Neutrophil (primary cell): ENCODE measurements around the gene PTPN13.

Source experiments
- H3K27ac ChIP-seq: fragments of 200-600 bp; sonication (generic); 2 replicates; pipeline ENCODE4 v1.5.1; 2016; ENCODE audit warnings: mild to moderate bottlenecking, moderate library complexity
- H3K27me3 ChIP-seq: fragments of 200-600 bp; sonication (generic); 2 replicates; pipeline ENCODE4 v1.6.0; 2016; ENCODE audit warnings: mild to moderate bottlenecking
- H3K36me3 ChIP-seq: fragments of 200-600 bp; sonication (generic); 2 replicates; pipeline ENCODE4 v1.5.1; 2017
- H3K4me1 ChIP-seq, 2 experiments: fragments of 200-600 bp in 1 of 2; sonication (generic) in 1 of 2; 1 replicate in 1 of 2; 2 replicates in 1 of 2; pipeline versions ENCODE4 v1.5.1 to v1.6.1; 2013 to 2016; ENCODE audit warnings: low read depth in 1 of 2, low read length in 1 of 2, mild to moderate bottlenecking in 1 of 2, moderate library complexity in 1 of 2; ENCODE audit not compliant: control insufficient read depth in 1 of 2, insufficient read depth in 1 of 2
- H3K4me3 ChIP-seq, 2 experiments: fragments of 200-600 bp in 1 of 2; sonication (generic) in 1 of 2; 1 replicate in 1 of 2; 2 replicates in 1 of 2; pipeline ENCODE4 v1.5.1; 2013 to 2016; ENCODE audit warnings: low read depth in 1 of 2, low read length in 1 of 2, mild to moderate bottlenecking in 1 of 2, moderate library complexity in 1 of 2
- H3K9me3 ChIP-seq: fragments of 200-600 bp; sonication (generic); 2 replicates; pipeline ENCODE4 v1.5.1; 2016
- TF ChIP-seq, protein P1 (sequence below): fragments of 200-600 bp; sonication (generic); IDR thresholded peaks from 2 replicates; pipeline ENCODE4 v1.5.1; 2016; ENCODE audit warnings: antibody characterized with exemption

Gene PTPN13

DNA sequence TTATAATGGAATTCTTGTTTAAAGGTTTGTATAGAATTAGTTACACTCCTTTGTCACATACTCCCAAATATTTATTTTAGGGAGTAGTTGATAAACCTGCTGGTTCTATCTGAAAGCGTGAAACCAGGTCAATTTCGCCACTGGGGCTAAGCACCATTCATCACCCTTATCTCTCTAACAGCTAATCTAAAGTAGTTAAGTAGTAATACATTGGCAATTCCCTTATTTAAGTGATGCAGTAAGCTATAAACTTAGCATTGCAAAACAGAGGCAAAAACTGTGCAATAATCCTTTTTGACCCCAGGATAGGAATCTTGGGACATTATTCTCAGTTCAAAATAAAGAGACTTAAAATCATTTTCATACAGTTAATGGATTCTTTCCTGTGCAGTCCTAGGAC lies 33.7 kb upstream of the PTPN13 start:
- peaks cover 0 to 5% of the 10 kb centered on the region in 2 experiments for H3K4me1 ChIP-seq
- TF ChIP-seq, protein P1, sequence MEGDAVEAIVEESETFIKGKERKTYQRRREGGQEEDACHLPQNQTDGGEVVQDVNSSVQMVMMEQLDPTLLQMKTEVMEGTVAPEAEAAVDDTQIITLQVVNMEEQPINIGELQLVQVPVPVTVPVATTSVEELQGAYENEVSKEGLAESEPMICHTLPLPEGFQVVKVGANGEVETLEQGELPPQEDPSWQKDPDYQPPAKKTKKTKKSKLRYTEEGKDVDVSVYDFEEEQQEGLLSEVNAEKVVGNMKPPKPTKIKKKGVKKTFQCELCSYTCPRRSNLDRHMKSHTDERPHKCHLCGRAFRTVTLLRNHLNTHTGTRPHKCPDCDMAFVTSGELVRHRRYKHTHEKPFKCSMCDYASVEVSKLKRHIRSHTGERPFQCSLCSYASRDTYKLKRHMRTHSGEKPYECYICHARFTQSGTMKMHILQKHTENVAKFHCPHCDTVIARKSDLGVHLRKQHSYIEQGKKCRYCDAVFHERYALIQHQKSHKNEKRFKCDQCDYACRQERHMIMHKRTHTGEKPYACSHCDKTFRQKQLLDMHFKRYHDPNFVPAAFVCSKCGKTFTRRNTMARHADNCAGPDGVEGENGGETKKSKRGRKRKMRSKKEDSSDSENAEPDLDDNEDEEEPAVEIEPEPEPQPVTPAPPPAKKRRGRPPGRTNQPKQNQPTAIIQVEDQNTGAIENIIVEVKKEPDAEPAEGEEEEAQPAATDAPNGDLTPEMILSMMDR: no peak
- H3K27ac ChIP-seq: no peak overlapping the region
- H3K27me3 ChIP-seq: no peaks in the 10 kb centered on the region
- H3K9me3 ChIP-seq: no peaks in the 10 kb centered on the region
- H3K4me3 ChIP-seq: no peak overlapping the region
- no peaks in the 10 kb centered on the region for H3K36me3 ChIP-seq

DNA sequence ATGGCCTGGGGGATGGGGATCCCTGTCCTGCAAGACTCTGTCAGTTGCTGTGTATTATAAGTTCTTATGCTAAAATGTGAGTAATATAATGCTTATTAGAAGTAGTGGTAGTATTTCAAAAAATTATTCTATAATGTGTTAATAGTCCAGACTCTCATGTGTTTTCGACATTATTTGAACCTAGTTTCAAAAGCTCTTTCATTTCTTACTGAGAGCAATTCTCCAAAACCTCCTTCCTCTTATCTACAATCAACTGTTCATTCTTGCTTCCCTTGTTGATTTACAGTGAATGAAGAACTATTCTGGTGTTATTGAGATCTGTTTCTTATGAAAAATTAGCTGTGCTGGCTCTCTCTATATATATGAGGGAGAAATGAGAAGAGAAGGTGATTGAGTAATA lies 32.9 kb upstream of the PTPN13 start:
- H3K4me3 ChIP-seq: no peak overlapping the region
- H3K27ac ChIP-seq: no peak overlapping the region
- peaks cover 0 to 5% of the 10 kb centered on the region in 2 experiments for H3K4me1 ChIP-seq
- no peaks in the 10 kb centered on the region for H3K36me3 ChIP-seq
- TF ChIP-seq, protein P1: no peak
- H3K27me3 ChIP-seq: no peaks in the 10 kb centered on the region
- H3K9me3 ChIP-seq: no peaks in the 10 kb centered on the region

DNA sequence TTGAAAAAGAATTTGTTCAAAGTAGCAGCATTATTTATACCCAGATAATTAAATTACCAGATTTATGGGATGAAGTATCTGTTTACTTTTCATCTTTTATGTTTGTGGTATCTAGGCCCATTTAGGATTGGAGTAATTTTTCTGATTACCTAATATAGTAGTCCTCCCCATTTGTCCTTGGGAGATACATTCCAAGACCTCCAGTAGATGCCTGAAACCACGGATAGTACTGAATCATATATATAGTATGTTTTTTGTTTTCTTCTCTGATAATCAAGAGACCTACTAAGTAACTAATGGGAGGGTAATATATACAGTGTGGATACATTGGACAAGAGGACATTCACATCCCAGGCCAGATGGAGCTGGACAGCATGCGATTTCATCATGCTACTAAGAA lies 30.7 kb upstream of the PTPN13 start:
- no peaks in the 10 kb centered on the region for H3K36me3 ChIP-seq
- H3K27ac ChIP-seq: no peak overlapping the region
- no peak overlapping the region for H3K4me3 ChIP-seq
- no peaks in the 10 kb centered on the region for H3K9me3 ChIP-seq
- TF ChIP-seq, protein P1: no peak
- H3K27me3 ChIP-seq: no peaks in the 10 kb centered on the region
- H3K4me1 ChIP-seq: no peaks in the 10 kb centered on the region

DNA sequence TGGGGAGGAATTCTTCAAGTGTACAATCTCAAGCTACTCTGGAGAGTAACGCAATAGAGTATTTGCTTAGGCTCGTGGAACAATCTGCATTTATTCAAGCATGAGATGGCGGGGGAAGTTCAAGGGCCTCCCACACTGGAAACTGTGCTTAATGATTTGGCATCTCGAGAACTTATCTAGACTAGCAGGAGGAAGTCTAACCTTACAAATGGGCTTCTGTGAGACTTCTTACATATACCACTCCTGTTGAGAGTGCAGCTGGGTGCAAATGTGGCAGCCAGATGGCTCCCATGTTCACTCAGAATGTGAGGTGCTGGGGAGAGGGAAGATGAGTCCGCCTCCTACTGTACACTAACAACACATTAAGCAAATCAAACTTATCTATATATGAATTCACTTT lies 29.3 kb upstream of the PTPN13 start:
- TF ChIP-seq, protein P1: no peak
- no peaks in the 10 kb centered on the region for H3K9me3 ChIP-seq
- H3K4me1 ChIP-seq: no peaks in the 10 kb centered on the region
- no peak overlapping the region for H3K27ac ChIP-seq
- no peaks in the 10 kb centered on the region for H3K36me3 ChIP-seq
- H3K27me3 ChIP-seq: no peaks in the 10 kb centered on the region
- H3K4me3 ChIP-seq: no peak overlapping the region

DNA sequence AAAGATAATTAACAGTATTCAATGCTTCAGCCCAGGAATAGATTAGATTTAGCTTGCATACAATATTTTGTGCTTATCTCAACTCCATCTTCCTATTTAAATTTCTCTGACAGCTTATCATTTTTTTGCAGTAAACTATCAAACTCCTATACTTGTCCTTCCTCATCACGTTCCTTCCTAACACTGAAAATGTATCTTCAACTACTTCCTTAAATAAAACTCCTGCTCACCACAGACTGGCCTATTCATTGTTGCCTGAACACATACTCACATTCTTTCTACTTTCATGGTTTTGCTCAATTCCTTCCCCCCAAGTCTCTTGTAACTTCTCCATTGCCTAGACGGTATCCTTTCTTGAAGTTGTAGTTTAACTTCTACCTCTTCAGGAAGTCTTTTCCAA lies 28.5 kb upstream of the PTPN13 start:
- no peaks in the 10 kb centered on the region for H3K27me3 ChIP-seq
- H3K9me3 ChIP-seq: no peaks in the 10 kb centered on the region
- H3K27ac ChIP-seq: no peak overlapping the region
- H3K4me3 ChIP-seq: no peak overlapping the region
- H3K4me1 ChIP-seq: no peaks in the 10 kb centered on the region
- no peaks in the 10 kb centered on the region for H3K36me3 ChIP-seq
- TF ChIP-seq, protein P1: no peak
